ENCODE data around the gene OR5W2. TPM values are rescaled to one million over a fixed set of nuclear protein-coding genes. Genes with fewer than 3 reads are reported as not detected.

OR5W2 gene
- total RNA-seq, result not detected

DNA sequence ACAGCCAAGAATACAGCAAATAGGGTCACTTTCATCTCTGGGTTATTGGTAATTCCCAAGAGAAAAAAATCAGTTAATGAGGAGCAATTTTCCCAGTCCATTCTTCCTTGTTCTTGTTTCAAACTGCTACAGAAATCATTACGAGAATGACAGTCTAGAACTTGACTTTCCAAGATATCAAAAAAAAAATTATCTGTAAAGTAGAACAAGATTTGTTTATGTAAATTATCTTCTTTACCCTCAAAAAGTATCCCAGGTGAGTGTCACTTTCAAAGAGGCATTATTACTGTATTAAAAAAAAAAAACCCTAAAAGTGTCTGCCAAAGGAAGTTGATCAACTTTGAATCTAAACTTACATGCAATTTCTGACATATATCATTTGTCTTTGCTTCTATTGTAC is at the start of gene OR5W2:
Gene OR5W2, minus strand, starts transcription at position 101 of the 400 bp plus-strand sequence. Its CDS starts 0 bp downstream, at position 101.

DNA sequence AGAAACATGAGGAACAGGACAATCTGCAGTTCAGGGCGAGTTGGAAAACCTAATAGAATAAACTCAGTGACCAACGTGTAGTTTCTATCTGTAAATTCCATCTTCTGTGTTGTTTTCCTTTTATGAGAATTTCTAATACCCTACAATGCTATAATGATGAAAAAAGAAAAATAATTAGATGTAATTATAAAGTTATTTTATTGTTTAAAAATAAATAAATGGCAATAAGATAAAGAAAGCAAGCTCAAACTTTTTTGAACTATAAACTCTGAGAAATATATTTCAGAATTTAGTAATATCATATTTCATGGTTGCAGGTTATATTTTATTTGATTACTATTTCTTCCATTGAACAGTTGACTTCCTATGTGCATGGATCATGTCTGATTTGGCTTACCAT is 21.9 kb upstream of the OR5W2 start, which contains the start of gene OR5I1:
Gene OR5I1, minus strand, starts transcription at position 101 of the 400 bp plus-strand sequence. Its CDS starts 0 bp downstream, at position 101.

DNA sequence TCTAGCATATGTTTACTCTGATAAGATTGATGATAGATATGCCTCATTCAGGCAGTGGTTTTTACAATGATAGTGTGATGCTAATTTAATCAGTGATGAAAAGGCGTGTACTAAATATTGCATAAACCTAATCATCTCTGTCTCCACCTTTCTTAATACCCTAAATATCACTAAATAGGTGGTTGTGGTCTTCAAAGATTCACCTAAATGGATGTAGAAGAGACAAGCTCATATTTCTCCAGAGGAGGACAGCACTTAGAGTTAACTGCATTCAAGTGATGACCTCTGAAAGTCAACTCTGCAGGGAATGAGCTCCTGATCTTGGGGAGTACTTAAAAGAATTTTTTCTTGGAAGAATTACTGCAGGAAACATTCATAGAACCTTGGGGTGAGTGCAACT is 31.4 kb downstream of the OR5W2 start, which contains the start of gene TRIM51:
Gene TRIM51, plus strand, starts transcription at position 301 of the 400 bp plus-strand sequence. CDS start 2,132 bp downstream, outside the sequence.

Small RNA genes within 50 kb of the gene (small RNA-seq; reads per million reads assigned to genes)
- gene AC036111.3 (ENCODE audit: low replicate concordance), result not detected

Other genes starting within 250 kb of the OR5W2 start
- gene OR5D13, start 141.1 kb downstream of the OR5W2 start, total RNA-seq, result not detected
- not detected for gene OR5D14, start 119.0 kb downstream of the OR5W2 start, total RNA-seq
- not detected for gene OR5L1, start 103.2 kb downstream of the OR5W2 start, total RNA-seq
- not detected for gene OR5D18, start 95.0 kb downstream of the OR5W2 start, total RNA-seq
- gene OR5L2, start 87.4 kb downstream of the OR5W2 start, total RNA-seq, result not detected
- not detected for gene OR5D16, start 75.8 kb downstream of the OR5W2 start, total RNA-seq
- gene TRIM51, start 31.3 kb downstream of the OR5W2 start, total RNA-seq, result not detected
- not detected for gene OR5I1, start 21.8 kb upstream of the OR5W2 start, total RNA-seq
- gene OR10AG1, start 55.4 kb upstream of the OR5W2 start, total RNA-seq, result not detected
- not detected for gene OR5F1, start 80.0 kb upstream of the OR5W2 start, total RNA-seq
- not detected for gene OR5AS1, start 113.1 kb upstream of the OR5W2 start, total RNA-seq
- gene OR8I2, start 178.7 kb upstream of the OR5W2 start, total RNA-seq, result not detected
- not detected for gene OR8H2, start 189.1 kb upstream of the OR5W2 start, total RNA-seq
- gene OR8H3, start 207.8 kb upstream of the OR5W2 start, total RNA-seq, result not detected
- not detected for gene OR8J3, start 225.6 kb upstream of the OR5W2 start, total RNA-seq
- not detected for gene OR8K5, start 245.7 kb upstream of the OR5W2 start, total RNA-seq